Thyroid gland (tissue), 4 donors: ENCODE results near the gene CTXN3. TPM values are rescaled to one million over a fixed set of nuclear protein-coding genes. Genes with fewer than 3 reads are reported as not detected.

Experiments
- DNase-seq, 2 donors: peaks; one replicate each; pipeline ENCODE4 v3.0.0-alpha.2; 2019
- H3K27ac ChIP-seq, 3 donors: fragments of 200-600 bp; sonication (generic); 1 replicate in 2 of 3; 2 replicates in 1 of 3; pipeline ENCODE4 v1.5.1; 2016 to 2019; ENCODE audit warnings: mild to moderate bottlenecking in 1 of 3, moderate library complexity in 1 of 3
- H3K27me3 ChIP-seq: fragments of 200-600 bp; sonication (generic); one replicate; pipeline ENCODE4 v1.5.1; 2019
- H3K36me3 ChIP-seq, 2 donors: fragments of 200-600 bp; sonication (generic); one replicate each; pipeline ENCODE4 v1.5.1; 2016 to 2019
- H3K4me1 ChIP-seq, 2 donors: fragments of 200-600 bp; sonication (generic); one replicate each; pipeline ENCODE4 v1.5.1; 2017 to 2019
- H3K4me3 ChIP-seq, 3 donors: fragments of 200-600 bp; sonication (generic); replicated peaks in 1 of 3; 1 replicate in 2 of 3; 2 replicates in 1 of 3; pipeline ENCODE4 v1.5.1; 2016; ENCODE audit warnings: mild to moderate bottlenecking in 1 of 3
- H3K9me3 ChIP-seq: fragments of 200-600 bp; sonication (generic); one replicate; pipeline ENCODE4 v1.5.1; 2017
- POLR2A ChIP-seq, 2 donors: fragments of 450-650 bp; IDR thresholded peaks; one replicate each; pipeline ENCODE4 v1.6.1; 2017; ENCODE audit warnings: antibody characterized with exemption in 2 of 2, mild to moderate bottlenecking in 2 of 2, moderate library complexity in 1 of 2
- WGBS, 2 donors: methylation state at CpG; one replicate each; pipeline ENCODE4 v1.1.5; 2017; 5-methylcytosine and 5-hydroxymethylcytosine counted together
- intact Hi-C: fragments of 100-400 bp; cut with DNase I; formaldehyde crosslinking; loops from one replicate; pipeline ENCODE4 v1.15.1; 2023
- total RNA-seq, 4 donors: library from RNA; depleted of rRNA; stranded (reverse); fragments of >200 nt; gene quantifications; one replicate each; pipeline ENCODE4 v1.2.3, GENCODE V29; 2016
- TF ChIP-seq, protein P1 (sequence below), 6 experiments: fragments of 200-600 bp in 3 of 6; fragments of 450-650 bp in 3 of 6; sonication (generic) in 3 of 6; IDR thresholded peaks; one replicate each; pipeline ENCODE4 v1.5.1; 2016 to 2019; ENCODE audit warnings: antibody characterized with exemption in 6 of 6, mild to moderate bottlenecking in 2 of 6, inconsistent platforms in 1 of 6, moderate library complexity in 1 of 6

The CTXN3 gene
- total RNA-seq, 4 donors from 2014 or later, result not detected

DNA sequence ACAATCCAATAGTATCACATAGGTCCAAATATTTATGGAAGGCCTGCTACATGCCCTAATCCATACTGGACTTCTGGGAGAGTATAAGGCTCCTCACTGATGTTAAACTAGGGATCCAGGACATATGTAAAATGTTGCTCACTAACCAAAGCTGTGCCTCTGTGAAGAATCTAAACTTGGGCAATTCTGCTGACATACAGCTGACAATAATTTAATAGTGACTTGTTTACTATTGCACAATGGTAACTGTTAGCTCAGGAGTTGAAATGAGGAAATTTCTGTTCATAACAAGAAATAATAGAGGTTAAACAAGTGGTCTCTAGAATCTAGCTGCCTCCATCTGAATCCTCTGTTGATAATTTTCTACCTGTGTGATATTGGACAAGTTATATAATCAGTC, 14.9 kb upstream of the CTXN3 start:
- TF ChIP-seq, protein P1, sequence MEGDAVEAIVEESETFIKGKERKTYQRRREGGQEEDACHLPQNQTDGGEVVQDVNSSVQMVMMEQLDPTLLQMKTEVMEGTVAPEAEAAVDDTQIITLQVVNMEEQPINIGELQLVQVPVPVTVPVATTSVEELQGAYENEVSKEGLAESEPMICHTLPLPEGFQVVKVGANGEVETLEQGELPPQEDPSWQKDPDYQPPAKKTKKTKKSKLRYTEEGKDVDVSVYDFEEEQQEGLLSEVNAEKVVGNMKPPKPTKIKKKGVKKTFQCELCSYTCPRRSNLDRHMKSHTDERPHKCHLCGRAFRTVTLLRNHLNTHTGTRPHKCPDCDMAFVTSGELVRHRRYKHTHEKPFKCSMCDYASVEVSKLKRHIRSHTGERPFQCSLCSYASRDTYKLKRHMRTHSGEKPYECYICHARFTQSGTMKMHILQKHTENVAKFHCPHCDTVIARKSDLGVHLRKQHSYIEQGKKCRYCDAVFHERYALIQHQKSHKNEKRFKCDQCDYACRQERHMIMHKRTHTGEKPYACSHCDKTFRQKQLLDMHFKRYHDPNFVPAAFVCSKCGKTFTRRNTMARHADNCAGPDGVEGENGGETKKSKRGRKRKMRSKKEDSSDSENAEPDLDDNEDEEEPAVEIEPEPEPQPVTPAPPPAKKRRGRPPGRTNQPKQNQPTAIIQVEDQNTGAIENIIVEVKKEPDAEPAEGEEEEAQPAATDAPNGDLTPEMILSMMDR (IDR thresholded peaks at IDR 0.05), result no peak
- no peak for TF ChIP-seq POLR2A (IDR thresholded peaks at IDR 0.05)
- no peak for DNase-seq
- intact Hi-C loops, result no loop called here

DNA sequence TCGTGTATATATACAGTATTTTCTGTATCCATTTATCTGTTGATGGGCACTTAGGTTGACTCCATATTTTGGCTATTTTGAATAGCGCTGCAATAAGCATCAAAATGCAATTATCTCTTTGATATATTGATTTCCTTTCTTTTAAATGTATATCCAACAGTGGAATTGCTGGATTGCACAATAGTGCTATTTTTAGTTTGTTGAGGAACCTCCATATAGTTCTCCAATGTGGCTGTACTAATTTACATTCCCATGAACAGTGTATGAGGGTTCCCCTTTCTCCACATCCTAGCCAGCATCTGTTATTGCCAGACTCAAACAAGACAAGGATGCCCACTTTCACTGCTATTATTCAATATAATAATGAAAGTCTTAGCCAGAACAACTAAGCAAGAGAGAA, 9.1 kb upstream of the CTXN3 start:
- TF ChIP-seq, protein P1 (IDR thresholded peaks at IDR 0.05), result no peak
- TF ChIP-seq POLR2A (IDR thresholded peaks at IDR 0.05), result no peak
- H3K27me3 ChIP-seq, result no peaks in the 10 kb centered on the region
- DNase-seq, result no peak
- no peak overlapping the region for H3K27ac ChIP-seq
- H3K36me3 ChIP-seq, result no peaks in the 10 kb centered on the region
- H3K4me1 ChIP-seq, result no peaks in the 10 kb centered on the region
- WGBS, 2 donors, result 67 to 90% methylated on average over 2 of the region's 2 CpGs
- intact Hi-C loops, result no loop called here
- H3K9me3 ChIP-seq, result no peaks in the 10 kb centered on the region
- no peak overlapping the region for H3K4me3 ChIP-seq

More for the DNA sequence above, 14.9 kb upstream of the CTXN3 start:
- Histone ChIP-seq H3K27ac (no peak overlapping the region), H3K9me3 (no peaks in the 10 kb centered on the region), H3K4me1 (no peaks in the 10 kb centered on the region), H3K4me3 (no peak overlapping the region), H3K36me3 (no peaks in the 10 kb centered on the region), H3K27me3 (no peaks in the 10 kb centered on the region)

DNA sequence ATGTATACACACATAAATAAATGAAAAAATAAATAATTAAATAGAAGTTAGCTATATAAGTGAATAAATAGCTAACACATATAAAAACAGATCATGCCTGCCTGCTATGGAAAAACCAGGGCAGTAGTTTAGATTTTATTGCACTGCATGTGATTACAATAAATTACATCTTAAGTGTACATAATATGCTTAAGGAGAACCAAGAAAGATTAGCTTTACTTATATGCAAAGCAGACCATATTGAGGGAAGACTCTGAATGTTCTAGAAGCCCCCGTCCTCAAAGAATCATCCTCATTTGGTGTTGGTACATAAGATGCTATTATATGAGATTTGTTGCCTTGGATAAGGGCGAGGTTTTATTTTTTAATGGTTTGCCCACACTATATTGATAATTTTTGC, 5.9 kb upstream of the CTXN3 start:
- 93 to 96% methylated on average over 2 of the region's 2 CpGs for WGBS, 2 donors
- Histone ChIP-seq H3K27ac (no peak overlapping the region), H3K27me3 (no peaks in the 10 kb centered on the region), H3K4me1 (no peaks in the 10 kb centered on the region), H3K4me3 (no peak overlapping the region), H3K9me3 (no peaks in the 10 kb centered on the region), H3K36me3 (no peaks in the 10 kb centered on the region)
- intact Hi-C loops, result no loop called here
- TF ChIP-seq POLR2A (IDR thresholded peaks at IDR 0.05), result no peak
- TF ChIP-seq, protein P1 (IDR thresholded peaks at IDR 0.05), result no peak
- no peak for DNase-seq

DNA sequence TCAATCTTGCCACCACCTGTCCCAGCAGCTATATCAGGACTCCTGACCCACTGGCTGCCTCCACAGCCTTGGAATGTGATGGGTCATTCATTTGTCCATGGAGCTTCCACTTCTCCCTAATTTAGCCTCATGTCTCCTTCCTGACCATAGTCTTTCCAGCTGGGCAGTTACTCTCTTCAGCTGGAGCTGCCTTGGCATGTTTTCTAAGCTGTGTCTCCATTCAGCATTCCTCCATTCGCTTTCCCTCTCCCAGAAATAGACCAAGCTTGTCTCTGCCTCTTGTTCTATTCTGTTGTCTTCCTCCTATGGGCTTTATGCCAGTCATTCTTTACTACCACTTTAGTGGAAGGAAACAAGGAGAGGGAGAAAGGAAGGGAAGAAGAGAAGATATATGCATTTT, 5.3 kb upstream of the CTXN3 start:
- Histone ChIP-seq H3K27ac (no peak overlapping the region), H3K9me3 (no peaks in the 10 kb centered on the region), H3K4me1 (no peaks in the 10 kb centered on the region), H3K4me3 (no peak overlapping the region), H3K27me3 (no peaks in the 10 kb centered on the region), H3K36me3 (no peaks in the 10 kb centered on the region)
- intact Hi-C loops, result no loop called here
- TF ChIP-seq, protein P1 (IDR thresholded peaks at IDR 0.05), result no peak
- no peak for TF ChIP-seq POLR2A (IDR thresholded peaks at IDR 0.05)
- no peak for DNase-seq
- WGBS, 2 donors, result 61 to 87% methylated on average over 1 of the region's 1 CpG

DNA sequence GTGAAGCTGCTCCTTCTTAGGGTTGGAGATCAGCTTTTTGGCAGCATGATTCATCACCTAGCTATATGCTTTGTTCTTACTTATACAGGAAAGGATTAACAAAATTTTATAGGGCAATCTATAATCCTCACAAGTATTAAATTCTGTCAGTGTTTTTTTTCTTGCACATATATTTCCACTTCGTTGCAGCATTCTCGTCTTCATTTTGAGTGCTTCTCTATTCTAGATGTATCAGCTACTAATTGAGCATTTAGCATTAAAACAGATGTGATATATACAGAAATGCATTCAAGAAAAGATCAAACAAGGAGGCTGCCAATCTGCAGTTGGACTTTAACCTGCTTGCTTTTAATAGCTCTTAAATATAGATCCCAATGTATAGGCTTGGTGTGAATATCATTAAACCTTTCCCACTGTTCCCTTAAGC, 3.6 kb upstream of the CTXN3 start:
- TF ChIP-seq, protein P1 (IDR thresholded peaks at IDR 0.05), result no peak
- TF ChIP-seq POLR2A (IDR thresholded peaks at IDR 0.05), result no peak
- WGBS, 2 donors, result 78 to 84% methylated on average over 2 of the region's 2 CpGs

More for the DNA sequence above, 3.6 kb upstream of the CTXN3 start:
- H3K4me3 ChIP-seq, result no peak overlapping the region
- no peaks in the 10 kb centered on the region for H3K27me3 ChIP-seq
- H3K9me3 ChIP-seq, result no peaks in the 10 kb centered on the region
- intact Hi-C loops, result no loop called here
- no peaks in the 10 kb centered on the region for H3K36me3 ChIP-seq
- DNase-seq, result no peak
- H3K4me1 ChIP-seq, result peaks cover 0 to 8% of the 10 kb centered on the region in 2 donors
- no peak overlapping the region for H3K27ac ChIP-seq
